Small intestine (tissue), 7 donors: ENCODE measurements around the gene LMX1B. TPM values are rescaled to one million over a fixed set of nuclear protein-coding genes. Genes with fewer than 3 reads are reported as not detected.

Experiments
- DNase-seq, 2 donors: peaks; one replicate each; pipeline versions ENCODE4 v3.0.0 to v3.0.0-alpha.2; 2013
- FAIRE-seq: peaks from 2 replicates; lab custom pipeline; 2012; peaks lifted over from hg19 to GRCh38; lab: Jason Lieb, UNC
- H3K27ac ChIP-seq, 3 donors: one replicate each; pipeline ENCODE4 v1.5.1; 2013; ENCODE audit warnings: low read length in 2 of 3, mild to moderate bottlenecking in 2 of 3, control low read depth in 1 of 3, inconsistent platforms in 1 of 3, low read depth in 1 of 3, moderate library complexity in 1 of 3
- H3K27me3 ChIP-seq, 3 donors: one replicate each; pipeline ENCODE4 v1.6.1; 2013; ENCODE audit warnings: low read length in 3 of 3, inconsistent platforms in 1 of 3; ENCODE audit not compliant: control insufficient read depth in 3 of 3, insufficient read depth in 3 of 3
- H3K36me3 ChIP-seq, 3 donors: one replicate each; pipeline ENCODE4 v1.6.1; 2013; ENCODE audit warnings: low read length in 3 of 3, inconsistent platforms in 1 of 3, low read depth in 1 of 3, mild to moderate bottlenecking in 1 of 3, moderate library complexity in 1 of 3; ENCODE audit not compliant: control insufficient read depth in 3 of 3, insufficient read depth in 2 of 3
- H3K4me1 ChIP-seq, 3 donors: one replicate each; pipeline ENCODE4 v1.6.1; 2013; ENCODE audit warnings: low read length in 2 of 3, inconsistent platforms in 1 of 3, low read depth in 1 of 3, mild to moderate bottlenecking in 1 of 3, moderate library complexity in 1 of 3; ENCODE audit not compliant: control insufficient read depth in 3 of 3, insufficient read depth in 2 of 3
- H3K4me3 ChIP-seq, 3 donors: one replicate each; pipeline ENCODE4 v1.5.1; 2013; ENCODE audit warnings: low read length in 3 of 3, control low read depth in 1 of 3, inconsistent platforms in 1 of 3, low read depth in 1 of 3, mild to moderate bottlenecking in 1 of 3, moderate library complexity in 1 of 3
- H3K9me3 ChIP-seq, 2 donors: one replicate each; pipeline ENCODE4 v1.6.1; 2013; ENCODE audit warnings: low read depth in 1 of 2, low read length in 1 of 2; ENCODE audit not compliant: control insufficient read depth in 2 of 2, insufficient read depth in 1 of 2
- WGBS, 3 donors: extraction: QIAGEN DNeasy Blood & Tissue Kit; methylation state at CpG; one replicate each; pipeline ENCODE4 v1.1.7; 2013; 5-methylcytosine and 5-hydroxymethylcytosine counted together
- polyA plus RNA-seq, 4 donors: library from polyadenylated mRNA; stranded (reverse) in 3 of 4; unstranded in 1 of 4; fragments of 200-250 nt in 3 of 4; fragments of 120-200 nt in 1 of 4; gene quantifications; one replicate each; pipeline versions ENCODE4 v1.2.1 to v1.2.3, GENCODE V29; 2013
- donor health status: healthy with polysubstance abuse.
- donor health status: control.
- donor health status: control.
- donor health status: Bipolar disorder and iron deficiency.
- donor health status: healthy.

Gene LMX1B
- polyA plus RNA-seq, 4 donors = 0.13 to 0.75 TPM; not detected in 2

DNA sequence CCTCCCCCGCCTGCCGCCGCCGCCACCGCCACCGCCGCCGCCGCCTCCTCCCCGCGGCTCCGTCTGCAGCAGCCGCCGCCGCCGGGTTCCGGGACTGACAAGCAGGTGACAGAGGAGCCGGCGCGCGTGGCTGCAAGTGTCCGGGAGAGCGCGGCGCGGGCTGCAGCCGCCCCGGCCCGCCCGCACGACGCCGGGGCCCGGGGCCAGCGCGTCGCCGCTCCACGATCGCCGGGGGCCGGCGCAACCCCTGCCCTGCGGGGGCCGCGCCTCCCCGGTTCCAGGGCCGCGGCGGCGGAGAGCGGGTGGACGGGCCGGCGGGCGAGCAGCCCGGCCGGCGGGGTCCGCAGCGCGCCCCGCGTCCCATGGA lies 343 bp downstream of the LMX1B start:
- 1 to 7% (median 2%) methylated on average over 19 to 64 of the region's 64 CpGs for WGBS, 3 donors
- no peaks in the 10 kb centered on the region for H3K36me3 ChIP-seq
- H3K4me1 ChIP-seq = peaks cover 0 to 22% (median 4%) of the 10 kb centered on the region in 3 donors
- H3K27me3 ChIP-seq = peaks cover 26 to 90% (median 67%) of the 10 kb centered on the region in 3 donors
- no peak overlapping the region for H3K27ac ChIP-seq
- H3K9me3 ChIP-seq = no peaks in the 10 kb centered on the region
- no peak for FAIRE-seq
- H3K4me3 ChIP-seq = peak overlapping the region in 1 of 3 donors; percentile 38
- no peak for DNase-seq

DNA sequence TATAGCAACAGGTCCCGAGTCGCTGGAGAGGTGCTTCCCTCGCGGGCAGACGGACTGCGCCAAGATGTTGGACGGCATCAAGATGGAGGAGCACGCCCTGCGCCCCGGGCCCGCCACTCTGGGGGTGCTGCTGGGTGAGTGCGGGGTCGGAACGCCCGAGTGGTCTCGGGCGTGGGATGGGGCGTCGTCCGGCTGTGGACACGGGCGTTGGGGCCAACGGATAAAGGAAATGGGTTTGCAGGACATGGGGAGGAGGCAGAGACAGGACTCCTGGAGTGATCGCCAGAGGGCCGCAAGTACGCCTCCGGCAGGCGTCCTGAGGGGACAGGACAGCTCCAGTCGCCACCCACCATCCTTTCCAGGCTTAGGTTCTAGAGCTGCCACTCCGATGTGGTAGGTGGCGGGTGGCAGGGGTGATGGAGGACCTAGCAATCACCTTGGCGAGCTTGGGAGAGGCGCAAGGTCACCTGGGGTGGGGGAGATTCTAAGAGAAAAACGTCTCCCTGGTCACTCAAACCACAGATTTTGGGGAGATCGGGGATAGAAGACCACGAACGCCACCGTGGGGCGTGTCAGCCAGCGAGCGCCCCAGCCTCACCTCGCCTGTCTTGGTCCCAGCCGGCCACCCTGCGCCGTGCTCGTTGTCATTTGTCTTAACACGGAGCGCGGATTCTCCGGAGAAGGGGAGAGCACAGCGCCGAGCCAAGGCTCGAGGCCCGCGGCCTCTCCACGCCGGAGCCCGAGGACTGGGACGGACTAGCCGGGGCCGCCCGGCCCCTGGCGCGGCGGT lies 922 bp downstream of the LMX1B start:
- FAIRE-seq = no peak
- Histone ChIP-seq H3K4me1 (peaks cover 0 to 22% (median 4%) of the 10 kb centered on the region in 3 donors), H3K36me3 (no peaks in the 10 kb centered on the region), H3K4me3 (peak overlapping the region in 1 of 3 donors; percentile 38), H3K27me3 (peaks cover 28 to 90% (median 67%) of the 10 kb centered on the region in 3 donors), H3K9me3 (no peaks in the 10 kb centered on the region), H3K27ac (no peak overlapping the region)
- WGBS, 3 donors = 3 to 9% (median 7%) methylated on average over 64 to 65 of the region's 65 CpGs
- no peak for DNase-seq

DNA sequence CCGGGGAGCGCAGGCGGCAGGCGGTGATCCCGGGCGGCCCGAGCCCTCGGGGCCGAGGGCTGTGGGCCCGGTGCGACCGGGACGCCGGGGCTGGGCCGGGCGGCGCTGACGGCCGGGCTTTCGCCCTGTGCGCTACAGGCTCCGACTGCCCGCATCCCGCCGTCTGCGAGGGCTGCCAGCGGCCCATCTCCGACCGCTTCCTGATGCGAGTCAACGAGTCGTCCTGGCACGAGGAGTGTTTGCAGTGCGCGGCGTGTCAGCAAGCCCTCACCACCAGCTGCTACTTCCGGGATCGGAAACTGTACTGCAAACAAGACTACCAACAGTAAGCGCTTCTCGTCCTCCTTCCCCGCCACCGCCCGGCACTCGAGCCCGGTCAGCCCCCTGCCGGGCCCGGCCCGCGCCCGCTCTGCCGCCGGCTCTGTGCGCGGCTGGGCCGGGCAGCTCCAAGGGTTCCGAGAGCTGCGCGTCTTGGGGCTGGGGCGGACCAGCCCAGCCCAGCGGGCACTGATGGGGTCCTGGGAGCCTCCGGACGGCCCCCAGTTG lies 1.6 kb downstream of the LMX1B start:
- FAIRE-seq = no peak
- 2 to 5% (median 3%) methylated on average over 38 to 62 of the region's 62 CpGs for WGBS, 3 donors
- Histone ChIP-seq H3K36me3 (no peaks in the 10 kb centered on the region), H3K27ac (no peak overlapping the region), H3K4me1 (peaks cover 0 to 22% (median 4%) of the 10 kb centered on the region in 3 donors), H3K9me3 (no peaks in the 10 kb centered on the region), H3K27me3 (peaks cover 26 to 90% (median 67%) of the 10 kb centered on the region in 3 donors), H3K4me3 (no peak overlapping the region)
- DNase-seq = peak; percentile 42 to 68

- H3K36me3 ChIP-seq = no peaks in the 10 kb centered on the region
- no peak for FAIRE-seq
- no peak overlapping the region for H3K27ac ChIP-seq
- 39 to 44% (median 42%) methylated on average over 14 of the region's 14 CpGs for WGBS, 3 donors
- H3K27me3 ChIP-seq = peaks cover 26 to 90% (median 68%) of the 10 kb centered on the region in 3 donors
- H3K4me3 ChIP-seq = no peak overlapping the region
- peaks cover 0 to 18% (median 4%) of the 10 kb centered on the region in 3 donors for H3K4me1 ChIP-seq
- DNase-seq = no peak
- no peaks in the 10 kb centered on the region for H3K9me3 ChIP-seq
These were observed 2.2 kb downstream of the LMX1B start for GRCh38 chr9:126615791-126616447.

DNA sequence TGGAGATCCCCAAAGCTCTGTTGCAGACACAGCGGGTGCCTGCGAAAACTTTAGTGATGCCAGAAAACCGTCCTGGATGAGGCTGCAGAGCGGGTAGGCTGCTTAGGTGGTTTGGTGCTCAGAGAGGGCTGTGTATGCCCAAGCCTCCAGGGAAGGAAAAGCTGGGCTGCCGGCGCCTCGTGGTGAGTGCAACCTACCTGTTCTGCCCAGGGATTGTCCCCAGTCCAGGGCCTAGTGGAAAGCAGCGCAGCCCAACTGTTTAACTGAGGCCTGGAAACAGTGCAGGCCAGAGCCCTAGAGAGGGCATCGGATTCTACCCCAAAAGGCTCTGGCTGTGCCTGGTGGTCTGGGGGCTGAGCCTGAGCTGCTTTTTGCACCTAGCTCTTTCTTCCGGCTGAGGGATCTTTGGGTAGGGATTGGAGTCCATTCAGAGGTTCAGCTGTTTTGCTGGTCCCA lies 2.8 kb downstream of the LMX1B start:
- DNase-seq = no peak
- 70 to 78% (median 75%) methylated on average over 10 of the region's 10 CpGs for WGBS, 3 donors
- peaks cover 26 to 90% (median 70%) of the 10 kb centered on the region in 3 donors for H3K27me3 ChIP-seq
- peaks cover 0 to 12% (median 4%) of the 10 kb centered on the region in 3 donors for H3K4me1 ChIP-seq
- no peak for FAIRE-seq
- H3K27ac ChIP-seq = no peak overlapping the region
- H3K36me3 ChIP-seq = no peaks in the 10 kb centered on the region
- H3K9me3 ChIP-seq = no peaks in the 10 kb centered on the region
- H3K4me3 ChIP-seq = no peak overlapping the region

- H3K9me3 ChIP-seq = no peaks in the 10 kb centered on the region
- no peak for DNase-seq
- 27 to 37% (median 33%) methylated on average over 18 of the region's 18 CpGs for WGBS, 3 donors
- H3K27me3 ChIP-seq = peaks cover 26 to 90% (median 72%) of the 10 kb centered on the region in 3 donors
- peaks cover 0 to 6% (median 4%) of the 10 kb centered on the region in 3 donors for H3K4me1 ChIP-seq
- no peak overlapping the region for H3K4me3 ChIP-seq
- FAIRE-seq = no peak
- H3K36me3 ChIP-seq = no peaks in the 10 kb centered on the region
- H3K27ac ChIP-seq = no peak overlapping the region
These were observed 3.5 kb downstream of the LMX1B start for GRCh38 chr9:126617003-126617822.

- FAIRE-seq (no peak), DNase-seq (no peak)
- 10 to 15% (median 11%) methylated on average over 12 of the region's 12 CpGs for WGBS, 3 donors
- Histone ChIP-seq H3K9me3 (no peaks in the 10 kb centered on the region), H3K4me3 (no peak overlapping the region), H3K36me3 (no peaks in the 10 kb centered on the region), H3K27me3 (peaks cover 26 to 91% (median 73%) of the 10 kb centered on the region in 3 donors), H3K4me1 (peaks cover 0 to 4% (median 0%) of the 10 kb centered on the region in 3 donors), H3K27ac (no peak overlapping the region)
These were observed 4.1 kb downstream of the LMX1B start for GRCh38 chr9:126617823-126618165.

GRCh38 chr9:126618190-126618584 lies 4.5 kb downstream of the LMX1B start:
- Histone ChIP-seq H3K36me3 (no peaks in the 10 kb centered on the region), H3K4me1 (no peaks in the 10 kb centered on the region), H3K9me3 (no peaks in the 10 kb centered on the region), H3K27me3 (peaks cover 26 to 91% (median 73%) of the 10 kb centered on the region in 3 donors), H3K4me3 (no peak overlapping the region), H3K27ac (no peak overlapping the region)
- FAIRE-seq (no peak), DNase-seq (no peak)
- WGBS, 3 donors = 11 to 15% (median 15%) methylated on average over 11 of the region's 11 CpGs
